RCC 7860 (cell line): Measurements from ENCODE around the gene FFAR2.
"Not testable (repeated sequence)": the region's sequence is repeated elsewhere in the genome, so short reads cannot be mapped to it uniquely, and the experiment has no call there.

Source experiments
- DNase-seq: peaks from one replicate; pipeline ENCODE4 v3.0.0-alpha.2; 2015; ENCODE audit warnings: low spot score
- FAIRE-seq: peaks from 2 replicates; lab custom pipeline; 2012; peaks lifted over from hg19 to GRCh38; lab: Jason Lieb, UNC

The FFAR2 gene

DNA sequence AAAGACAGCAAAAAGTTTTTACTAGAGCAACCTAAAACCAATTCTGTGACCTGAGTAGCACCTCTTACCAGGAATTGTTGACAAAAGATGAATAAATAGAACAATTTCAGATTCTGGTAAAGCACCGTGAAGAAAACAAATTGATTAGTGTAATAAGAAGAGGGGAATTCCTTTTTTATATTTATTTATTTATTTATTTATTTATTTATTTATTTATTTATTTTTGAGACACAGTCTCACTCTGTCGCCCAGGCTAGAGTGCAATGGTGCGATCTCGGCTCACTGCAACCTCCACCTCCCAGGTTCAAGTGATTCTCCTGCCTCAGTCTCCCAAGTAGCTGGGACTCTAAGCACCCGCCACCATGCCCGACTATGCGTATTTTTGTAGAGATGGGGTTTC, 24.7 kb upstream of the FFAR2 start:
- FAIRE-seq, DNase-seq: not testable (repeated sequence)

DNA sequence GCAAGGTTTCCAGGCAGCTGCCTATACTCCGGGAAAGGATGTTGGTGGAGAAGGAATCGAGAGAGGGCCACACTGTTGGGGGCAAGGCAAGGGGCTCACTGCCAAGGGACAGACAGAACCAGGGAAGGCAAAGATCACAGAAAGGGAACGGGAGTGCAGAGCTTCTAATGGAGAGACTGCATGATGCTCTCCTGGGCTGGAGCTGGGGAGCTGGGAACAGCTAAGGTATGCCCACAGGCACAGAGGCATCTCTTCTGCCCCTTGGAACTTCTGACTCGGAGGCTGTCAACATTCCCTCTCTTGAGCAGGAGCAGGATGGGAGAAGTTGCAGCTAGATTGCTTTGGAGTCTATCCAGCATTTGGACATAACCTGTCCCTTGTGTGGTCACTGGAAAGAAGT, 22.4 kb upstream of the FFAR2 start:
- DNase-seq (no peak), FAIRE-seq (no peak)

DNA sequence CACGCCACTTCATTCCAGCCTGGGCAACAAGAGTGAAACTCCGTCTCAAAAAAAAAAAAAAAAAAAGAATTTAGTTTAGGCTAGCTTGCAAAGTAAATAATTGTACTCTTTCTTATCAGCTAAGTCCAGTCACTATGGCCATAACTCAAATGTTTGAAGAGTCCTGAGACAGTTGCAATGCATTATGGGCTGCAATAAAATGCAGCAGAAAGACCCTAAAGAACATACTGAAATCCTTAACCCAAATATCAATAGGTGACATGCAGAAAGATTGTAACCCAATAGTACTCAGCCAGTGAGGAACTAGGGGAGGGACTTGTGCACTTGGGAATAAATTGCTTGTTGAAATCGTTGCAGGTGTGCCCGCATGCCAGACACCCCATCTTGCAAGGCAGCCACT, 20.9 kb upstream of the FFAR2 start:
- no peak for FAIRE-seq
- no peak for DNase-seq

- DNase-seq: no peak
- FAIRE-seq: no peak
These were observed 18.2 kb upstream of the FFAR2 start for GRCh38 chr19:35429698-35430408.

DNA sequence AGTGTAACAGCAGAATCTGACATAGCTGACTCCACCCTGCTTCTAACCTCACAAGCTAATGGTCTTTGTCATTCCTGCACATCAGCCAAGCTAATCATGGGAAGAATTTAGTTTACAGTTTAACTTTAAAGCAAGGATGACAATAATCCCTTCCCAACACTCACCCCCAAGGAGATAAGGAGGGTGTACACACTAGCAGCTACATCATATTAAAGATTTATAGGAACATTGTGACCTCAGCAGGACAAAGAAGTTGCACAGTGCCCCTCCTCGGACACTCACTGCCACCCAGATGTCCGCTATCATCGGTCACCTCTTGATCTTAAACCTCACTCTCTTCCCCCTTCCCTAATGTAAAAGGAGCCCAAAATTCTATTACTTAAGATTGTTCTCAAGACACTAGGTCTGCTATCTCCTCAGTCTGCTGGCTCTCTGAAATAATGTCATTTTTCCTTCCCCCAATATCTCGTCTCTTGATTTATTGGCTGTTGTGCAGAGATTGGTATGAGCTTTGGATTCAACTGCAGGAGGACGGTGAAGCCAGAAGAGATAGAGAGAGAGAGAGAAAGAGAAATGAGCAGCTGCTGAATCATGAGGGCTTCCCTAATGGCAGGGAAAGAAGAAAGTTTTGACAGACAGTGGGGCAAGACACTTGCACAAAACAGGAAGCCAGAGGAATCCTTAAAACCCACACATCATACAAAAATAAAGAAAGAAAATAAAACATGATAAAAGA, 17.5 kb upstream of the FFAR2 start:
- no peak for FAIRE-seq
- no peak for DNase-seq

DNA sequence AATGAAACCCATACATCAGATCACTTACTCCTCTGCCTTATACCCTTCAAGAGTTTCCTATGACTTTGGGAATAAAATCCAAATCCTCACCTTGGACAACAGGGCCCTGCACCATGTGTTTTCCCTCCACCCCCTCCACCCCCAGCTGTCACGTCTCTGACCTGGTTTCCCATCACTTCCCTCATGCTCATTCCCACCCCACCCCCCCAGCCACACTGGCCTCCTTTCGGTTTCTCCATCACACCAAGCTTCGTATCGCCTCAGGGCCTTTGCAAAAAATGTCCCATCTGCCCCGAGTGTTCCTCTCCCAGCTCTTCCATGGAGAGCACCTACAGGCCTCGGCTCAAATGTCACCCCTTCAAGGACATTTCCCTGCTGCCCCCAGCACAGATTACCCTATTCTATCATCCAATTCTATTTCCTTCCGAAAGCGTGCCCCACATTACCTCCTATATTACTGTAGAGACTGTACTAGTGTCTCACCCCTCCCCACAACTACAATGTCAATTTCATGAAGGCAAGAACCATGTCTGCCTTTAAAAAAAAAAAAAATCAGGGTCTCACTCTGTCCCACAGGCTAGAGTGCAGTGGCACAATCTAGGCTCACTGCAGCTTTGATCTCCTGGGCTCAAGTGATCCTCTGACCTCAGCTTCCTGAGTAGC, 16.8 kb upstream of the FFAR2 start:
- FAIRE-seq (no peak), DNase-seq (no peak)

- DNase-seq (no peak), FAIRE-seq (no peak)
These were observed 15.1 kb upstream of the FFAR2 start for GRCh38 chr19:35432911-35433310.

DNA sequence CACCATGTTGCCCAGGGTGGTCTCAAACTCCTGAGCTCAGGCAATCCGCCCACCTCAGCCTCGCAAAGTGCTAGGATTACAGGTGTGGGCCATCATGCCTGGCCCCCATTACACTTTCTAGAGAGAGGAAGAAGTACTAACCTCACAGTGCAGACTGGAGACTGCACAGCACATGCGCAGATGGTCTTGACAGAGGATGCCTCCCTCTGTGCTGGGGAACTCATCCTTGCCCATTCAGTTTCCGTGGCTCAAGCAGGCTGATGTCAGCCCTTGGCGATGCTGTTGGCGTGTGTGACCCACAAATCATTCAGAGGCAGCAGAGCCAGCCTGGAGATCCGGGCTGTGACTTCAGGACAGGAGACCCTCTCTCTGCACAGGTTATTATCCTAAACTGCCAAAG, 14.6 kb upstream of the FFAR2 start:
- FAIRE-seq: no peak

DNA sequence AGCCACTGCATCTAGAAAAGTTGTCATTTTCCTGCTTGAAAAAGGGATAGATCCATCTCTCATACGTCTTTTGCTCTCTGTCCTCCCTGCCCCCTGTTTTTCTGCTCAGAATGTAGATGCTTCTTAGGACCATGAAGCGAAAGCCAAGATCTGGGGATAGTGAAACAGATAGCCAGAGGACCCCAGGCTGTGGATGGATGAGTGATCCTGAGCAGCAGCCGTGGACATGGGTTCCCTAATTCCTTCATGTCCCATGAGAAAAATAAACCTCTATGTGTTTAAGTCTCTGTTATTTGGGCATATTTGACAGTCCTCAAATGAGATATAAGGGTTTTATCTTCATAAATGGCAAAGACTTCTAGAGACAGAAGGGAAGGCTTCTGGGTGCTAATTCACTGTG, 12.2 kb upstream of the FFAR2 start:
- FAIRE-seq: no peak
- DNase-seq: no peak

More for the DNA sequence above, 14.6 kb upstream of the FFAR2 start:
- DNase-seq: no peak

- DNase-seq (peak; percentile 22), FAIRE-seq (no peak)
These were observed 11.3 kb upstream of the FFAR2 start for GRCh38 chr19:35436477-35437405.

GRCh38 chr19:35437406-35437951, 10.6 kb upstream of the FFAR2 start:
- no peak for DNase-seq
- no peak for FAIRE-seq

DNA sequence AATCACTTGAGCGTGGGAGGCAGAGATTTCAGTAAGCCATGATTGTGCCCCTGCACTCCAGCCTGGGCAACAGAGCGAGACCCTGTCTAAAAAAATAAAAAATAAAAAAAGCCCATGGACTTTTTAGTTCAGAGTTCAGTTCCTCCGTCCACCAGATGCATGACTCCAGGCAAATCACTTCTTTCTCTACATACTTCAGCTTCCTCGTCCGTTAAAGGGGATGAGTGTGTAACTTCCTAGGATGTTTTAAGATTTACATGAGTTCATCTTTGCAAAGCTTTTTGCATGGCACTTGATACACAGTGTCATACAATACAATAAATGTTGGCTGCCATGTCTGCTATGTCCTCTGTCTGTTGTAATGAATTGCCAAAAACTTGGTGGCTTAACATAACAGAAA, 10.0 kb upstream of the FFAR2 start:
- DNase-seq (no peak), FAIRE-seq (no peak)

- FAIRE-seq: no peak
- no peak for DNase-seq
These were observed 9.5 kb upstream of the FFAR2 start for GRCh38 chr19:35438527-35438926.

DNA sequence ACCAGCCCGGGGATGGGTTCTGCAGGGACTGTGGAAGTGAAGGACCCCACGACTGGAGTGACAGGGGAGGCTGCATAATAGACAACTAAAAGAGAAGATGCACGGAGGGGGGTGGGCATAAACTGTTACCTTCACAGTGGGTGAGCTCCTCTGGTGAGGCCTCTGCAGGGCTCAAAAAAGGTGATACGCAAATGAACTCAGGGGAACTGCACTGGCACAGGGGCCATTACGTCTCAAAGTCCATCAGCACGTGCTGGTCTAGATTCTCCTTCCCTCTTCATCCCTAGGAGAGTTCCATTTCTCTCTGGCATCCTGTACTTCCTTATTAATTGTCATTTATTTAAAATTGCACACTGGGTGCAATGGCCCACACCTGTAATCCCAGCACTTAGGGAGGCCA, 8.1 kb upstream of the FFAR2 start:
- FAIRE-seq (no peak), DNase-seq (no peak)

DNA sequence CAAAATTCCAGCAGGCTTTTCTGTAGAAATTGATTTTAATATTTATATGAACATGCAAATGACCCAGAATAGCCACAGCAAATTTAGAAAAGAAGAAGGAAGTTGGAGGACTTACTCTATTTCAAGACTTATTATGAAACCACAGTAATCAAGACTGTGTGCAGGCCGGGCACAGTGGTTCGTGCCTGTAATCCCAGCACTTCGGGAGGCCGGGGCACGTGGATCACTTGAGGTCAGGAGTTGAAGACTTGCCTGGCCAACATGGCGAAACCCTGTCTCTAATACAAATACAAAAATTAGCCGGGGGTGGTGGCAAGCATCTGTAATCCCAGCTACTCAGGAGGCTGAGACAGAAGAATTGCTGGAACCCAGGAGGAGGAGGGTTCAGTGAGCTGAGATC, 6.0 kb upstream of the FFAR2 start:
- DNase-seq: no peak
- no peak for FAIRE-seq

- no peak for DNase-seq
- FAIRE-seq: no peak
These were observed 3.3 kb upstream of the FFAR2 start for GRCh38 chr19:35444735-35445134.

- DNase-seq: no peak
- no peak for FAIRE-seq
These were observed 2.0 kb upstream of the FFAR2 start for GRCh38 chr19:35445826-35446593.

DNA sequence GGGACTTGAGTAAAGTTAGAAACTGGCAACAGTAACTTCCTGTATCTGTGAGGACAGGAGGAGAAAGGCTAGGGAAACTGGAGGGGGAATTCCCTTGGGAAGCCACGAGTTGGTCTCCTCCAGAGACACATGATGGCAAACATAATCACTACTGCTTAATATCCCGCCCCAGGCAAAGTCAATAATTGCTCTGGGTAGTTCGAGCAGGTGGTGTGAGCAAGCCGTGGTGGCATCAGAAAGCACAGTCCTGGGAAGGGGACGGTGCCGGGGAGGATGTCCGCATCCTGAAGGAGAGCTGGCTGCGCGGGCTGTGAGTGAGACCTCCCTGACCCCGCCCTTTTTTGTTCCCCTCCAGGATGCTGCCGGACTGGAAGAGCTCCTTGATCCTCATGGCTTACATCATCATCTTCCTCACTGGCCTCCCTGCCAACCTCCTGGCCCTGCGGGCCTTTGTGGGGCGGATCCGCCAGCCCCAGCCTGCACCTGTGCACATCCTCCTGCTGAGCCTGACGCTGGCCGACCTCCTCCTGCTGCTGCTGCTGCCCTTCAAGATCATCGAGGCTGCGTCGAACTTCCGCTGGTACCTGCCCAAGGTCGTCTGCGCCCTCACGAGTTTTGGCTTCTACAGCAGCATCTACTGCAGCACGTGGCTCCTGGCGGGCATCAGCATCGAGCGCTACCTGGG, 1.4 kb downstream of the FFAR2 start:
- no peak for DNase-seq
- FAIRE-seq: no peak

DNA sequence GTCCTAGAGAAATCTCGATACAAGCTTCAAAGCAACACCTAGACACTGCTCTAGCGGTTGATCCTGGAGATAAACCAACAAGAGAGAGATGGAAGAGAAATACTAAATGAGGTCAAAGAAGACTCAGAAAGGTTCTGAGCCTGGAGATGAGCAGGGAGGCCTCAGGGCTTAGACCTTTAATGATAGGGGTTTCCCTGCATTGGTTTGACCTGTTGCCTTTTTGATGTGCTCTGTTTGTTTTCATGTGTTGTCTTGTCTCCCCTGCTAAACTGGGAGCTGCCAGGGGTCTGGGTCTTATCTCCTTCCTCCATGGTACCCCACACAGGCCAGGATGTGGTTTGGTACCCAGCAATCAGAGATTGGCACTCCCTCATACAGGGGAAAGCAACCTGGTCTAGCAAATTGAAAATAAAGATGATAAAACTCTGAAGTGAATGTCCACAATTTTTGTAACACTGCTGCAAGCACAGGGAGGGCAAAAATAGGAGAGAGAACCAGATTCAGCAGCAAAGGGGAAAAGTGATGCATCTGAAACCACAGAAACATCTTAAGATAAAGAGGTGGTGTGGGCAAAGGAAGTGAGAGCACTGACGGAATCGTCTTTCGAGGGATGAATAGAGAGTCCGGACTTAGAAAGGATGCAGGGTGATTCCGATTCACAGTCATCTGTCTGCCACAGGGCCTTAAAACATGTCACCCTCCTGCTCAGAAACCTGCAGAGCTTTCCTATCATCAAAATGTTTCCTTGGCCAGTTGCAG, 3.5 kb downstream of the FFAR2 start:
- DNase-seq (no peak), FAIRE-seq (no peak)
